Measurements from ENCODE around the gene ECHDC3.

DNA sequence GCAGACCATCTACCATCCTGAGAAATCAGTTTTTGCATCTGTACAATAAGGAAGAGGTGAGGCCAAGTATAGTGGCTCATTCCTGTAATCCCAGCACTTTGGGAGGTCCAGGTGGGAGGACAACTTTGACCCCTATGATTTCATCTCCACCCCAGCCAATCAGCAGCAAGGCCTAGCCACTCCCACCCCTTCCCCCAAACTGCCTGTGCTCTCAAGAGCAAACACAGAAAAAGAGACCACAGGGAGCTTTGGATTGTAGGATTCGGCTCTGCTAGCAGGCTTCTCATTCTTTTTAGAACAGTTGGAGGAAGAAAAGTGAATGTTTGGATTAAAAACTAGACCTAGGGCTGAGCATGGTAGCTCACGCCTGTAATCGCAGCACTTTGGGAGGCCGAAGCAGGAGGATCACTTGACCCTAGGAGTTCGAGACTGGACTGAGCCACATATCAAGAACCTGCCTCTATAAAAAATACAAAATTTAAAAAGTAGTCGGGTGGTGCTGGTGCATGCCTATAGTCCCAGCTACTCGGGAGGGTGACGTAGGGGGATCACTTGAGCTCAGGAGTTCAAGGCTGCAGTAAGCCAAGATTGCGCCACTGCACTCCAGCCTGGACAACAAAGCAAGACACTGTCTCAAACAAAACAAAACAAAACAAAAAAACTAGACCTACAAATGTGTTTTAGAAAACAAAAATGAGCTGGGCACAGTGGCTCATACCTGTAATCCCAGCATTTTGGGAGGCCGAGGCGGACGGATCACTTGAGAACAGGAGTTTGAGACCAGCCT is 55.9 kb downstream of the ECHDC3 start:
- TF ChIP-seq POLR2A (IDR thresholded peaks at IDR 0.05; ENCODE audit: low read depth, low read length) (no peak), NFE2L2 (IDR thresholded peaks at IDR 0.05; ENCODE audit: low read depth, low read length) (no peak), CTCF (conservative IDR thresholded peaks at IDR 0.05; ENCODE audit: low read depth, low read length) (no peak), RAD21 (IDR thresholded peaks at IDR 0.05; ENCODE audit: low read length) (no peak), BHLHE40 (IDR thresholded peaks at IDR 0.05; ENCODE audit: low read depth, low read length) (no peak), MXI1 (IDR thresholded peaks at IDR 0.05; ENCODE audit: borderline replicate concordance, low read depth, low read length) (no peak), SMC3 (IDR thresholded peaks at IDR 0.05; ENCODE audit: low read depth, low read length) (no peak), RCOR1 (IDR thresholded peaks at IDR 0.05; ENCODE audit: insufficient replicate concordance, low read length) (no peak)

Data from IMR-90 (cell line).